ENCODE data around the gene USH1G.

DNA sequence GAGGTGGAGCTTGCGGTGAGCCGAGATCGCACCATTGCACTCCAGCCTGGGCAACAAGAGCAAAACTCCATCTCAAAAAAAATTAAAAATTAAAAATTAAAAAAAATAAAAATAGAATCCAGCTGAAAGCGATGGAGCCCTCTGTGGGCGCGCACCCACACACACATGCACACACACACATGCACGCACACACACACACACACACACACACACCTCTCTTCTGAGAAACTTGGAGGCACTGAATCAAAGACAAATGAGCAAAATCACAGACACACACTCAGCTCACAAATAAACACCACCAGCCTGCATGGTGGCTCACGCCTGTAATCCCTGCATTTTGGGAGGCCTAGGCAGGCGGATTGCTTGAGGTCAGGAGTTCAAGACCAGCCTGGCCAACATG, 20.0 kb downstream of the USH1G start:
- TF ChIP-seq, protein P1, sequence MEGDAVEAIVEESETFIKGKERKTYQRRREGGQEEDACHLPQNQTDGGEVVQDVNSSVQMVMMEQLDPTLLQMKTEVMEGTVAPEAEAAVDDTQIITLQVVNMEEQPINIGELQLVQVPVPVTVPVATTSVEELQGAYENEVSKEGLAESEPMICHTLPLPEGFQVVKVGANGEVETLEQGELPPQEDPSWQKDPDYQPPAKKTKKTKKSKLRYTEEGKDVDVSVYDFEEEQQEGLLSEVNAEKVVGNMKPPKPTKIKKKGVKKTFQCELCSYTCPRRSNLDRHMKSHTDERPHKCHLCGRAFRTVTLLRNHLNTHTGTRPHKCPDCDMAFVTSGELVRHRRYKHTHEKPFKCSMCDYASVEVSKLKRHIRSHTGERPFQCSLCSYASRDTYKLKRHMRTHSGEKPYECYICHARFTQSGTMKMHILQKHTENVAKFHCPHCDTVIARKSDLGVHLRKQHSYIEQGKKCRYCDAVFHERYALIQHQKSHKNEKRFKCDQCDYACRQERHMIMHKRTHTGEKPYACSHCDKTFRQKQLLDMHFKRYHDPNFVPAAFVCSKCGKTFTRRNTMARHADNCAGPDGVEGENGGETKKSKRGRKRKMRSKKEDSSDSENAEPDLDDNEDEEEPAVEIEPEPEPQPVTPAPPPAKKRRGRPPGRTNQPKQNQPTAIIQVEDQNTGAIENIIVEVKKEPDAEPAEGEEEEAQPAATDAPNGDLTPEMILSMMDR (IDR thresholded peaks at IDR 0.05; ENCODE audit: low read length) = no peak
- TF ChIP-seq EZH2 (optimal IDR thresholded peaks at IDR 0.05; ENCODE audit: low read depth, low read length) = no peak

Data from MM.1S (cell line).